ENCODE results near the gene RAPGEF1.

GRCh38 chr9:131773911-131774379 lies 34.1 kb upstream of the RAPGEF1 start:
- no peak for TF ChIP-seq EZH2 (IDR thresholded peaks at IDR 0.05; ENCODE audit: insufficient read depth, poor library complexity, severe bottlenecking)
- TF ChIP-seq EZH2phosphoT487 (IDR thresholded peaks at IDR 0.05; ENCODE audit: insufficient read depth, low read depth) = no peak
